HG02840 (cell line): ENCODE measurements around the gene AMBN.

Experiments
- ATAC-seq: cut with Tn5 transposase; IDR thresholded peaks from one replicate; pipeline ENCODE4 v1.9.1; 2021; ENCODE audit warnings: mild to moderate bottlenecking, moderate library complexity, moderate number of reproducible peaks; ENCODE audit not compliant: unreplicated experiment, low FRiP score

Gene AMBN

GRCh38 chr4:70591955-70592582 is at the start of gene AMBN:
AMBN (plus strand) TSS chr4:70592256; CDS start chr4:70592359, 103 bp downstream.
- no peak for ATAC-seq

- no peak for ATAC-seq
Observed at GRCh38 chr4:70544279-70544868, 47.7 kb upstream of the AMBN start.

GRCh38 chr4:70556856-70557255 is 35.2 kb upstream of the AMBN start:
- no peak for ATAC-seq

DNA sequence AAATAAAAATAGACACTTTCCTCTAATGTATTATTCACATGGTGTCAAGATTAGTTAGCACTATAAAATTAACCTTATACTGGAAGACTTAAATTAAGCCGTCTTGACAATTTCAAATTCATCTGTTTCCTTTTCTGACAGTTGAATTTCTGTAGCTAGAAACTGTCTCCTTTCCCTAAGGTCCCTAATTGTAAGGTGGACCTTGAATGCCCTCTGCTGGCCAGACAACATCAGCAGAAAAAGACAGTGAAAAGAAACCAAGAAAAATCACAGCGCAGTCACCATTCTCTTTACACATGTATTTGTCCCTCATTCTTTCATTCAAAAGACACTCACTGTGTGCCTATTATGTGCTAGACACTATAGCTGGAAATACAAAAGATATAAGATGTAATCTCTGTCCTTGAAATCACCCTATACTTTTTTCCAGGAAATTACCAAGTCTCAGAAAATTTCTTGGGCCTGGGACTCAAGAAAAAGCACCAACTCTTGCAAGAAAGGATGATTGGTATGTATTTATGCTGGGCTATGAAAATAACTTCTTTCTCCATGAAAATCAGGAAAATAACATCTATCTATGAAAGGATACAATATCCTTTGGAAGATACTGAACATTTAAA is 32.7 kb upstream of the AMBN start:
- no peak for ATAC-seq

DNA sequence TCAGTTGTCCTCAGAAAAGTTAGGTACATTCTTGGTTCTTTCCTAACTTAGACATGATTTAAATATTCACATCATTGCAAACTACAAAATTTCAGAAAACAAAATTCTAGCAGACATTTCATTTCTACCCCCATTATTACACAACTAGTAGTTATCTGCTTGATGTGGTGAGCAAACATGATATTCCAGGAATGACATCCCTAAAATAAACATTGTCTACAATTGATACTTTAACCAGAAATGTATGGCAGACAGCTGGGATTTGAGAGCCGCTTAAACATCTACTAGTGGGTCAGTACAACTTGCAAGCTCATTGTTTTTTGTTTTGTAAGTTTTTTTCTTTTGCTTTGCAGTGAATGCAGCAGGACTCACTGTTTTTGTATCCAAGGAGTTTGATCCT is 32.1 kb upstream of the AMBN start:
- ATAC-seq: no peak

DNA sequence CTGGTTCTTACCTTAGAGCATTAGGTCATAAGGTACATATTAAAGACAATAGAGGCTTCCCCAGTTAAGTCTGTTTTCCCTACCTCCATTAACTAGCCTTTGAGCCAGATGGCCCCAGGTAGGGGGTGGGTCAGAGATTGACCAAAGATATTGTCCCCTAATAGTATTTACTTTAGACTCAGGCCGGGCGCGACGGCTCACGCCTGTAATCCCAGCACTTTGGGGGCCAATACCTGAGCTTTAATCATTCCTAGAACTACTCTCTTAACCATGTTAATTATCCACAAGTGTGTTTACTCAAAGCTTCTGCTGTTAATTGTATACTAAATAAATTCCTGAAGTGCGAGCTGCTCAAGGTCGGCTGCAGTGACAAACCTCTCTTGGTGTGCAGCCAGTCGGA is 28.0 kb upstream of the AMBN start:
- no peak for ATAC-seq

DNA sequence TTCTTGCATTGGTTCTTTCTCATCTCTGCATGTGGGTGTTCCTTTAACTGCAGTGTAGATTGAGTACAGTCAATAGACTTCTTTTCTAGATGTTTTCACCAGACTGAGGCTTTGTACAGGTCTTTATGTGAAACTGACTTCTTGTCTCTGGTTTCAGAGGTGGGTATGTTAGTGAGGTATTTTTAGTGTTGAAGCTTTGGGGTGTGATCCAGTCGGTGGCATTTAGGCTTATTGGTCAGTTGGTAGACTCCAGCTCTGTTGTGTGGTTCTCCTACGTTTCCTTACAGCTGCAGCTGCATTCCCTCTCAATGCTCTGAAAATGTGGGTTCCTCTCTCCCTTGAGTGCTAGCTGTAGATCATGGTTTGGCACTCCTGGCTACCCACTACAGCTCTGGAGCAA is 21.3 kb upstream of the AMBN start:
- ATAC-seq: no peak

GRCh38 chr4:70571772-70572171 is 20.3 kb upstream of the AMBN start:
- no peak for ATAC-seq

- ATAC-seq: no peak
Observed at GRCh38 chr4:70575964-70576363, 16.1 kb upstream of the AMBN start.

DNA sequence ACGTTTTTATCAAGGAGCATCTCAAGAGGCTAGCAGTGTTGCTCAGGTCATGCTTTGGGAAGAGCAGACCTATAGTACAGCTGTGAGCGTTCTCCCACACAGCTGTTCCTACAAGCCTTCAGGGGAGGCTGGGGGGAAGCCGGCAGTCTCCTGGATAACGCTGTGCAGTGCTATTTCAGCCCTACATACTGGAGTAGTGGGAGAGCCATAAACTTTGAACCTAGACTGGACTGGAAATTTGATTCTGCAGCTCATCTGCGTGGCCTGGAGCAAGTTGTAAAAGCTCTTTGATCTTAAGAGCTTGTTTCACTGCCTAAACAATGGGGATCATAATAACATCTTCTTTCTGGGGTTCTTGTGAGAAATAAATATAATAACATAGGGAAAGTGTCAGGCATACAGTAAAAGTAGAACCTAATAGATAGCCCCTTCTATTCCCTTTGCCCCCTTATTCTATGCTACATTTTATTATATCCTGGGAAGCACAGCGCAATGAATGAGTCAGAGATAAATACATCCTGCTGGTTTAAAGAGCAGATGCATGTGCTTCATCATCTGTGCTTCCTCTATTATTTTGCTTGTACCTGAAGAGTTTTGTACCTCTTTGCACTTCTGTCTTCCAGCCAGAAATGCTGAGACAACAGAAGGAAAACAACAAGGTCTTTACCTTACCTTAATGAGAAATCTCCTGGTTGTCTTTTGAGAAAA is 14.7 kb upstream of the AMBN start:
- ATAC-seq: no peak

GRCh38 chr4:70581980-70582379 is 10.1 kb upstream of the AMBN start:
- no peak for ATAC-seq

- no peak for ATAC-seq
Observed at GRCh38 chr4:70583952-70584834, 7.9 kb upstream of the AMBN start.

GRCh38 chr4:70586841-70587240 is 5.2 kb upstream of the AMBN start:
- ATAC-seq: no peak

GRCh38 chr4:70589785-70590184 is 2.3 kb upstream of the AMBN start:
- ATAC-seq: peak; percentile 89

DNA sequence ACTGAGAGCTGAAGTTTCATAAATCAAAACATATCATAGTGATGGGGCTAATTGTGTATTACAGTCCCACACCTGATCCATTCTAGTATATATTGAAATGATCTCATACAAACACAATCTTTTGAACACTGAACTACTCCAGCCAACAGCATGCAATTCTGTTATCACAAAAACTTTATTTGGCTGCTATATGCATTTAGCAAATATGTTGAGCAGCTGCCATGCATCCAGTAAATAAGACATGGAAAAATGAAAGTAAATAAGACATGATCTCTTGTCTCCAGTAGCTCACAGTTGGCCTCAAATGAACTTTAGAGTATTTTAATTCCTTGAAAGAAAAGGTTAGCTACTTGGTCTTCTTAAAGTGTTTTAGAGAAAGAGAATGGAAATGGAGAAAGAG is 2.1 kb downstream of the AMBN start:
- ATAC-seq: no peak

- no peak for ATAC-seq
Observed at GRCh38 chr4:70600305-70600704, 8.2 kb downstream of the AMBN start.

- ATAC-seq: no peak
Observed at GRCh38 chr4:70600977-70601376, 8.9 kb downstream of the AMBN start.

DNA sequence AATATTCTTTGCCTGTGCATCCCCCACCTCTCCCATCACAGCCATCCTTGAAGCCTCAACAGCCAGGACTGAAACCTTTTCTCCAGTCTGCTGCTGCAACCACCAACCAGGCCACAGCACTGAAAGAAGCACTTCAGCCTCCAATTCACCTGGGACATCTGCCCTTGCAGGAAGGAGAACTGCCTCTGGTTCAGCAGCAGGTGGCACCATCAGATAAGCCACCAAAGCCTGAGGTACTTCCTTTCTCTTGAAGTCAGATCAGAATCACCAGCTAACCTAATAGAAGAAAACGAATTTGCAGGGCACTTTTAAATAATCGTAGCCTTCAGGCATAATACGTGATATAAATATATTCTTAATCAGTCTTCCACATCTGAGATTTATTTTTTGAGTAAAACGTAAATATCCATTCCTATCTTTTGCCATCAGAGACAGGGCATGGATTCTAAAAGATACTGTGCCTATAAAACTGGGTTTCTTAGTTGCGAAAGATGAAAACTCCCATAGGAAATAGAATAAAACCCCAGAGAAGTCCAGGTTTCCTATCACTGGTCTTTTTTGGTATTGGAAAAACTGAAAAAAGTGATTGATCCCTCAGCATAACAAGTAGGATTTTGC is 9.5 kb downstream of the AMBN start:
- peak; percentile 75 for ATAC-seq

DNA sequence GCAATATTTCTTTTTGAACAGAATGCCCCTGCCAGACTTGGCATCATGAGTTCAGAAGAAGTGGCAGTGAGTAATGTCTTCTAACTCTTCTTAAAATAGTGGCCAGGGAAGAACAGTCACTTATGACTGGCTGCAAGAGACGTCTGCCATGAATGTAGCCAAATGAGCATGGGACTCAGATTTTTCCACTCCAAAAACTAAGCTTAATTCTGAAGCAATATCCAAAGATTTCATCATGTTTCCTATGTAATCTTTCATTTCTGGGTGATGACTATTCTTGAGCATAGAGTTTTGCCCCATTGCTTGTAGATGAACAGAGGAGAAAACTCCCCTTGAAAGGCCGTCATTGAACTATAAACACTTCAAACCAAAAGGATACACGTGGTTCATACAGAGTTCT is 11.8 kb downstream of the AMBN start:
- no peak for ATAC-seq

GRCh38 chr4:70606459-70606858 is 14.4 kb downstream of the AMBN start:
- ATAC-seq: no peak
